ENCODE results near the gene ARMC12.

DNA sequence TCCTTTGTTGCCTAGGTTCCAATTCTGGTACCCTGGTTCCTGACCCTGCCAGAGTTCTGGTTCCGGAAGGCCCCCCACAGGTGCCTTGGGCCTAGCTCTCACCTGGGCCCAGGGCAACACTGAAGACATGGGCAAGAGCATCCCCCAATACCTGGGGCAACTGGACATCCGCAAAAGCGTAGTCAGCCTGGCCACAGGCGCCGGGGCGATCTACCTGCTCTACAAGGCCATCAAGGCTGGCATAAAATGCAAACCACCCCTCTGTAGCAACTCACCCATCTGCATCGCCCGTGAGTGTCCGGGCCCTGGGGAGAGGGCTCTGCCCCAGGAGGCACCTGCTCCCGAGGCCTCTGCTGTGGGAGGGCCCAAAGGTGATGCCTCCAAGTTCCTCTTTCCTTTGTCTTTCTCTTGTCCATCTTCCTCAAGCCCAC is at the start of gene ARMC12:
- TF ChIP-seq ZNF274 (IDR thresholded peaks at IDR 0.05; ENCODE audit: low read depth, low read length) (no peak), YY1 (IDR thresholded peaks at IDR 0.05; ENCODE audit: insufficient read depth, insufficient read length) (no peak), SUZ12 (IDR thresholded peaks at IDR 0.05; ENCODE audit: extremely low read depth, insufficient read depth, insufficient read length) (no peak)

Data from NT2/D1 (cell line).